ENCODE results near the gene ARHGAP22. TPM values are rescaled to one million over a fixed set of nuclear protein-coding genes. Genes with fewer than 3 reads are reported as not detected.
"Not testable (repeated sequence)": the region's sequence is repeated elsewhere in the genome, so short reads cannot be mapped to it uniquely, and the experiment has no call there.

The ARHGAP22 gene
- total RNA-seq = 64.5 and 65.8 TPM in 2 replicates

GRCh38 chr10:48604991-48605508 is at the start of gene ARHGAP22:
Gene ARHGAP22, minus strand, starts transcription at chr10:48605073. Its CDS starts 277 bp downstream, at chr10:48604796.
- no peak for DNase-seq (ENCODE audit: extremely low read depth, low read depth, low spot score)

GRCh38 chr10:48653944-48654698 is 49.2 kb upstream of the ARHGAP22 start:
- DNase-seq (ENCODE audit: extremely low read depth, low read depth, low spot score) = no peak

GRCh38 chr10:48653347-48653746 is 48.5 kb upstream of the ARHGAP22 start:
- no peak for DNase-seq (ENCODE audit: extremely low read depth, low read depth, low spot score)

- DNase-seq (ENCODE audit: extremely low read depth, low read depth, low spot score) = no peak
Observed at GRCh38 chr10:48652344-48652743, 47.5 kb upstream of the ARHGAP22 start.

- no peak for DNase-seq (ENCODE audit: extremely low read depth, low read depth, low spot score)
Observed at GRCh38 chr10:48651839-48652238, 47.0 kb upstream of the ARHGAP22 start.

GRCh38 chr10:48651293-48651692 is 46.4 kb upstream of the ARHGAP22 start:
- DNase-seq (ENCODE audit: extremely low read depth, low read depth, low spot score) = no peak

GRCh38 chr10:48649349-48649944 is 44.6 kb upstream of the ARHGAP22 start:
- DNase-seq (ENCODE audit: extremely low read depth, low read depth, low spot score) = no peak

- DNase-seq (ENCODE audit: extremely low read depth, low read depth, low spot score) = no peak
Observed at GRCh38 chr10:48648172-48648942, 43.5 kb upstream of the ARHGAP22 start.

GRCh38 chr10:48647073-48647472 is 42.2 kb upstream of the ARHGAP22 start:
- DNase-seq (ENCODE audit: extremely low read depth, low read depth, low spot score) = not testable (repeated sequence)

- no peak for DNase-seq (ENCODE audit: extremely low read depth, low read depth, low spot score)
Observed at GRCh38 chr10:48645600-48645999, 40.7 kb upstream of the ARHGAP22 start.

GRCh38 chr10:48641099-48641690 is 36.3 kb upstream of the ARHGAP22 start:
- DNase-seq (ENCODE audit: extremely low read depth, low read depth, low spot score) = not testable (repeated sequence)

- DNase-seq (ENCODE audit: extremely low read depth, low read depth, low spot score) = no peak
Observed at GRCh38 chr10:48640326-48640725, 35.5 kb upstream of the ARHGAP22 start.

GRCh38 chr10:48639632-48640031 is 34.8 kb upstream of the ARHGAP22 start:
- no peak for DNase-seq (ENCODE audit: extremely low read depth, low read depth, low spot score)

- no peak for DNase-seq (ENCODE audit: extremely low read depth, low read depth, low spot score)
Observed at GRCh38 chr10:48638739-48639527, 34.1 kb upstream of the ARHGAP22 start.

- no peak for DNase-seq (ENCODE audit: extremely low read depth, low read depth, low spot score)
Observed at GRCh38 chr10:48638158-48638557, 33.3 kb upstream of the ARHGAP22 start.

- no peak for DNase-seq (ENCODE audit: extremely low read depth, low read depth, low spot score)
Observed at GRCh38 chr10:48636901-48637300, 32.0 kb upstream of the ARHGAP22 start.

GRCh38 chr10:48636231-48636630 is 31.4 kb upstream of the ARHGAP22 start:
- DNase-seq (ENCODE audit: extremely low read depth, low read depth, low spot score) = no peak

- DNase-seq (ENCODE audit: extremely low read depth, low read depth, low spot score) = no peak
Observed at GRCh38 chr10:48634984-48635557, 30.2 kb upstream of the ARHGAP22 start.

GRCh38 chr10:48634198-48634983 is 29.5 kb upstream of the ARHGAP22 start:
- DNase-seq (ENCODE audit: extremely low read depth, low read depth, low spot score) = no peak
